Activated naive CD8-positive, alpha-beta T cell treated with anti-CD3 and anti-CD28 coated beads for 36 hours (primary cell): ENCODE results near the gene CITED2. TPM values are rescaled to one million over a fixed set of nuclear protein-coding genes. Genes with fewer than 3 reads are reported as not detected.
"Not testable (repeated sequence)": the region's sequence is repeated elsewhere in the genome, so short reads cannot be mapped to it uniquely, and the experiment has no call there.

Experiments
- DNase-seq: peaks from one replicate; pipeline ENCODE4 v3.0.0; 2021
- H3K27ac Mint-ChIP-seq: one replicate; pipeline ENCODE4 v1.8.0; 2022; ENCODE audit warnings: mild to moderate bottlenecking, moderate library complexity, mixed read lengths
- H3K27me3 Mint-ChIP-seq: one replicate; pipeline ENCODE4 v1.8.0; 2022; ENCODE audit warnings: mild to moderate bottlenecking, mixed read lengths
- H3K36me3 Mint-ChIP-seq: one replicate; pipeline ENCODE4 v1.8.0; 2021; ENCODE audit warnings: mild to moderate bottlenecking, mixed read lengths
- H3K4me1 Mint-ChIP-seq: one replicate; pipeline ENCODE4 v1.8.0; 2021; ENCODE audit warnings: mixed read lengths
- H3K4me3 Mint-ChIP-seq: one replicate; pipeline ENCODE4 v1.8.0; 2022; ENCODE audit warnings: mild to moderate bottlenecking, moderate library complexity, mixed read lengths
- H3K9me3 Mint-ChIP-seq: one replicate; pipeline ENCODE4 v1.8.0; 2022; ENCODE audit warnings: mixed read lengths
- total RNA-seq, 2 experiments: library from RNA; stranded (reverse); gene quantifications; one replicate each; pipeline ENCODE4 v1.2.3, GENCODE V29; 2021

CITED2 gene, protein sequence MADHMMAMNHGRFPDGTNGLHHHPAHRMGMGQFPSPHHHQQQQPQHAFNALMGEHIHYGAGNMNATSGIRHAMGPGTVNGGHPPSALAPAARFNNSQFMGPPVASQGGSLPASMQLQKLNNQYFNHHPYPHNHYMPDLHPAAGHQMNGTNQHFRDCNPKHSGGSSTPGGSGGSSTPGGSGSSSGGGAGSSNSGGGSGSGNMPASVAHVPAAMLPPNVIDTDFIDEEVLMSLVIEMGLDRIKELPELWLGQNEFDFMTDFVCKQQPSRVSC
- 10 to 100 TPM; 28.4 to 28.5 TPM for total RNA-seq

DNA sequence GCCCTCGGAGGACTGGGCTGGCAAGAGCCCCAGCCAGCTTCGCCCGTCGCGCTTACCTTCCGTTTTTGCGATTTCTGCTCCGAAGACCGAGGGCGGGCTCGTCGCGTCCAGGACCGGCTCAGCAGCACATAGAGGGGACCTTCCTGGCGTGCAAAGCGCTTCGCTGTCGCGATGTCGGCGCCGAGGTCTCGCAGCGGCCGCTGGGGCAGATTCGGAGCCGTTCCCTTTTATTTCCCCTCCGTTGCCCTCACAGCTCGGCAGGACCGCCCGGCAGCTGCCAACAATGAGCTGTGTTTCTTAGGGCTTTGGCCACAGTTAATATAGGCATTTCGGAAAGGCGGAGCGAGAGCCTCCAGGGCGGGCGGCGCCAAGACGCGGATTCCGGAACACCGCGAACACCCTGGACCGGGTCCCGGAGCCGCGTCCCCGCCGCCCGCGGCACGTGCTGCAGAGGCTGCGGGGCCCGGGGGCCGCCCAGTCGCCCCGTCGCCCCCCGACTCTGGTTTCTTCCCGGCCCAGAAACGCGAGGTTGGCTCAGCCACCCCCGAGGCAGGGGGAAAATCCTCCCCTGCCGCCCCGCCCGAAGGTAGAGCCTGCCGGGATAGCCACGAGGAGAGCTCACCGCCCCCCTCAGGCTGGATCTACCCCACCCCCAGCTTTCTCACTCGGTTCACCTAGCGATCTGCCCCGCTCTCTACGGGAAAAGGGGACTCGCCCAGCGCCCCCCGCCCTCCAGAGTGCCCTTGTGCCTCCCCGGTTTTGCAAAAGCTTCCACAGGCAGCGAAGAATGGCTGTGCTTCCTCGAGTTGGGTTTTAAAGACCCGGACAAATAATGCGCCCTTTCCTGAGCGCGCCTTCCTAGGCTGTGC, at the start of gene CITED2:
Gene CITED2 (minus strand): TSS at position 292 of the 869 bp plus-strand sequence. CDS start 704 bp downstream, outside the sequence.
- peaks cover 11% of the 10 kb centered on the region for H3K36me3 Mint-ChIP-seq

DNA sequence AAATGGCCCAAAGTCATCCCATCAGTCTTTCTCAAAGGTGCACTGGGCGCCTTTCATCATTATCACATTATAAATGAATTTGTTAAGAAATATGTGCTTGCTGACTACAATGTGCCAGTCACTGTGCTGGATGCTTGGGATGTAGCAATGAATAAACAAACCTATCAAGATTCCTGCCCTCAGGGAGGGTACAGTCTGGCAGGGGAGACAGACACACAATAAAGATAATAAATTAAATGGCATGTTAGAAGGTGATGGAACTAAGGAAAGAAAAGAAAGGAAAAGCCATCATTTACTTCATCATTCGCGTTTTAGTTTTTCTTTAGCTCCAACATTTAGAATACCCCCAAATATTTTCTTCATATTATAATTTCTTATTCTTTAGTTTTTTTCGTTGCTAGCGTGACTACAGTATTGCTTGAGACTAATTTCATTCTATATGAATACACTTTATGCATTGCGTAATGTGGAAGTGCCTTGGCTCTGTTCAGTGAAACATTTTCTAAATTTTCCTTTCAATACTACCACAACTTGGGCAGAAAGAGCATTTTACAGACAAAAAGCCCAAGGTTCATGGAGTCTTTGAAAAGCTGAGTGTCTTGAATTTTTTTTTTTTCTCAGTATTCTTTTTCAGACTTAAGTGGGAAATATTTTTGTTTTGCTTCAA, 48.7 kb upstream of the CITED2 start:
- DNase-seq = no peak
- no peak overlapping the region for H3K4me3 Mint-ChIP-seq
- H3K9me3 Mint-ChIP-seq = no peaks in the 10 kb centered on the region
- H3K27ac Mint-ChIP-seq = no peak overlapping the region
- no peaks in the 10 kb centered on the region for H3K4me1 Mint-ChIP-seq
- H3K27me3 Mint-ChIP-seq = peaks cover 9% of the 10 kb centered on the region
- H3K36me3 Mint-ChIP-seq = no peaks in the 10 kb centered on the region

More for the DNA sequence above, at the start of gene CITED2:
- H3K4me1 Mint-ChIP-seq = peaks cover 45% of the 10 kb centered on the region
- DNase-seq = peak; percentile 90
- no peaks in the 10 kb centered on the region for H3K9me3 Mint-ChIP-seq
- H3K27me3 Mint-ChIP-seq = no peaks in the 10 kb centered on the region
- peak within 1 kb of the TSS; percentile 99 for H3K27ac Mint-ChIP-seq
- peak within 1 kb of the TSS; percentile 99 for H3K4me3 Mint-ChIP-seq

DNA sequence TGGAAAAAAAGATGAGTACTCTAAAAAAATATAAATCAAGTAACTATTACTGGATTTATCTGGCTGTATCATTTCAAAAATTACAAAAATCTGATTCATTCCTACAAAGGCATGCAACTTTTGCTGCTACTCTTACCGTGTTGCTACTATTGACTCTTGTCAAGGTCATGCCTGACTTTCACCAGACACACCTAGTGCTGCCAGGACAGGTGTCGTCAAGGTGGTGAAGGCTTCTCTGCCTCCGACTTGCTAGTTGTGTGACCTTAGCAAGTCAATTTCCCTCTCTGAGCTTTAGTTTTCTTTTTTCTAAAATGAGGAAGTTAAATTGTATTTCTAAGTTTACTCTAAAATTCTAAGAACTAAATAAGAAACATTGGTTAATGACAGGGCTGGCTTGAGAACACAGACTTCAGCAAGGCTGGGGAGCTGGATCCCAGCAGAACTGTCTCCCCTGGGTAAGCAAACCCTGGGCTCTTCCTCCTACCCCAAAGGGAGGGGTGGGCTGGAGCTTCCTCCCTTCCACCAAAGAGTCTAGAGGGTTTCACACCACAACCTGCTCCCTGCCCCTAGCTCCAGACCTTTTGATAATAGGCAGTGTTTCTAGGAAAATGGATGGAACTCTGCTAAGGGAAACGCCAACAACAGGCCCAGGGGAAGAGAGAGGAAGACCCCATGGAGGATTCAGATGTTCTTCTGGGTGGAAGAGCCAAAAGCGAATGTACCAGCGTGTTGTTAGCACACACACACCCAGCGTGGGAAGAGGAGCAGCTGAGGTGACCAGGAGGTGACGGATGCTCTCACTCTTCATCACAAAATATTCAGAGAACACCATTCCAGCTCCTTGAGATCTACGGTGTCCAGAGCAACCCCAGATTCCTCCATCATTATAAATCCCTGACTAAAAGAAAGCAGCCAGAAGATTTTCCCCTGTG, 47.9 kb upstream of the CITED2 start:
- Mint-ChIP-seq H3K4me3 (no peak overlapping the region), H3K27me3 (peaks cover 9% of the 10 kb centered on the region), H3K27ac (no peak overlapping the region), H3K4me1 (no peaks in the 10 kb centered on the region), H3K9me3 (no peaks in the 10 kb centered on the region), H3K36me3 (no peaks in the 10 kb centered on the region)
- DNase-seq = no peak

DNA sequence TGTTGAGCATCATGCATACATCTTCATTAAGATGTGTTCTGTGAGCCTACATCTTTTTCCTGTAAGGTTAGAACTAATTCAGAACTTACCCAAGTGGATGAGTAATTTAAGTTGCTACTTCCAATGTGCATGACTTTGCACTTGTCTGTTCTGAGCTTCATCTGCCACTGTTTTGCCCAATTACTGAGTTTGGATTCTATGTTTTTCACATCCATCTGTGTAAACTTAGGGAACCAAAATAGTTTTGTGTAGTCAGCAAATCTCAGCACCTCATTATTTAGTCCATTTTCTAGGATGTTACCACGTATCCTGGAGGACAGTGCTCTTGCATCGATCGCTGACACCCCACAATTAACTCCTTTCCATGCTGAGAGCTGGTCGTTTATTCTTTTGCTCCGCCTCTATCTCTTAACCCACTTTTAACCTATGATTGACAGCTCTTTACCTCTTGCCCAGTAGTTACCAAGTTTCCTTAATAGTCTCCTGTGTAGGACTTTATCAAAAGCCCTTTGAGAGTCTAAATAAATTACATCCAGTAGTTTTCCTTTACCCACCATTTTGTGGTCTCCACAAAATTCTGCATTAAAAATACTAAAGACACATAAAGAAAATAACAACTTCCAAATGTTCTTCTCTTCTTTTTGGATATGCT, 44.2 kb upstream of the CITED2 start:
- Mint-ChIP-seq H3K36me3 (no peaks in the 10 kb centered on the region), H3K4me1 (no peaks in the 10 kb centered on the region), H3K27ac (no peak overlapping the region), H3K4me3 (no peak overlapping the region), H3K9me3 (no peaks in the 10 kb centered on the region), H3K27me3 (peaks cover 9% of the 10 kb centered on the region)
- no peak for DNase-seq

DNA sequence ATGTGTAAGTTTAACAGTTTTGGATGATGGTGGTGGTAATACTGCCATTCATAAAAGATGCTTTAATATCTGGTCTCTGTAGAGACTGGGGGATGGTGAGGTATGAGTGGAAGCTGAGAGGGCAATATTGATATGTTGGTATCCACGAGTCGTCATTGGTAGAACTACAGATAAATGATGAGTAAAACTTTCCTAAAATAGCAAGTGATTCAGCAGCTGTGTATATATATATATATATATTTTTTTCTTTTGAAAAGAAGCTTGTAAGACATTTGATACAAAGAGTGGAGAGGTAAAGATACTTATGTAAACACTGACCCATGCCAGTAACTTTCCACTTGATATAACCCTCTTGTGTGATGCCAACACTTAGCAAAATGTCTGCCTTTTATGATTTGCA, 41.7 kb upstream of the CITED2 start:
- H3K36me3 Mint-ChIP-seq = no peaks in the 10 kb centered on the region
- no peak overlapping the region for H3K4me3 Mint-ChIP-seq
- H3K4me1 Mint-ChIP-seq = no peaks in the 10 kb centered on the region
- peaks cover 9% of the 10 kb centered on the region for H3K27me3 Mint-ChIP-seq
- no peak for DNase-seq
- no peaks in the 10 kb centered on the region for H3K9me3 Mint-ChIP-seq
- H3K27ac Mint-ChIP-seq = no peak overlapping the region

DNA sequence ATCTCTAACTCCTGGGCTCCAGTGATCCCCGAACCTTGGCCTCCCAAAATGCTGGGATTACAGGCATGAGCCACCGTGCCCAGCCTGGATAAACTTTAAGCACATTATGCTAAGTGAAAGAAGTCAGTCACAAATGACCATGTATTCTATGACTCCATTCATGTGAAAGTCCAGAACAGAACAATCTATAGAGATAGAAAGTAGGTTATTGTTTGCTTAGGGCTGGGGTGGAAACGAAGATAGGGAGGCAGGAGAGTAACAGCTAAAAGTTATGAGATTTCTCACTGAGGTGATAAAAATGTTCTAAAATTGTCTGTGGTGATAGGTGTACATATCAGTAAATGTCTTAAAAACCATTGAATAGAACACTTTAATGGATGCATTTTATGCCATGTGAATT, 40.9 kb upstream of the CITED2 start:
- no peak overlapping the region for H3K4me3 Mint-ChIP-seq
- H3K4me1 Mint-ChIP-seq = no peaks in the 10 kb centered on the region
- no peak overlapping the region for H3K27ac Mint-ChIP-seq
- H3K9me3 Mint-ChIP-seq = no peaks in the 10 kb centered on the region
- no peaks in the 10 kb centered on the region for H3K36me3 Mint-ChIP-seq
- DNase-seq = no peak
- H3K27me3 Mint-ChIP-seq = peaks cover 9% of the 10 kb centered on the region

DNA sequence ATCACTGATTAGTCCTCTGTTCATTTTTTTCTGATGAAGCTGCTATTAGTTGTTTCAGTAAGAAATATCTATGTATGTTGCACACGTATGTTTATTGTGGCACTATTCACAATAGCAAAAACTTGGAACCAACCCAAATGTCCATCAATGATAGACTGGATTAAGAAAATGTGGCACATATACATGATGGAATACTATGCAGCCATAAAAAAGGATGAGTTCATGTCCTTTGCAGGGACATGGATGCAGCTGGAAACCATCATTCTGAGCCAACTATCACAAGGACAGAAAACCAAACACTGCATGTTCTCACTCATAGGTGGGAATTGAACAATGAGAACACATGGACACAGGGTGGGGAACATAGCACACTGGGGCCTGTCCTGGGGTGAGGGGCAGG, 37.7 kb upstream of the CITED2 start:
- not testable (repeated sequence) for H3K36me3 Mint-ChIP-seq, H3K4me3 Mint-ChIP-seq, H3K9me3 Mint-ChIP-seq, H3K4me1 Mint-ChIP-seq, H3K27ac Mint-ChIP-seq, DNase-seq, H3K27me3 Mint-ChIP-seq

DNA sequence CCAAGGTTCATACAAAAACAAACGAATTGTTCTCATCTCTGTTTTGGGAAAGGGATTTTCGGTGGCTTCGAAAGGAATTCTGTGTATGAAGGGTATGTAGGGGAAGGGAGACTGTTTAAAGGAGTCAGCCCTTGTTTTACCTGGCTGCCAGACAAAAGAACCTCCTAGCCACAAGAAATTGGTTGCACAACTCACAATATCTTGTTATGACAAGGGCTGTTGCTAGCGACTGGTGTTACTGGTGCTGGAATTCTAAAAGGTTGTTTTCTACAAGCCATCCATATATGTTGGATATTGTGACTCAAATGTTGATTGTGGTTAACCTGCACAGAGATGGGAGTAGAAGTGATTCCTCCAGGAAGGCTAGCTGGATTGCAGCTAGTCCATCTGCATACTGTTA, 34.6 kb upstream of the CITED2 start:
- Mint-ChIP-seq H3K4me3 (no peak overlapping the region), H3K4me1 (no peaks in the 10 kb centered on the region), H3K27ac (no peak overlapping the region), H3K9me3 (no peaks in the 10 kb centered on the region), H3K36me3 (no peaks in the 10 kb centered on the region), H3K27me3 (no peaks in the 10 kb centered on the region)
- DNase-seq = no peak

DNA sequence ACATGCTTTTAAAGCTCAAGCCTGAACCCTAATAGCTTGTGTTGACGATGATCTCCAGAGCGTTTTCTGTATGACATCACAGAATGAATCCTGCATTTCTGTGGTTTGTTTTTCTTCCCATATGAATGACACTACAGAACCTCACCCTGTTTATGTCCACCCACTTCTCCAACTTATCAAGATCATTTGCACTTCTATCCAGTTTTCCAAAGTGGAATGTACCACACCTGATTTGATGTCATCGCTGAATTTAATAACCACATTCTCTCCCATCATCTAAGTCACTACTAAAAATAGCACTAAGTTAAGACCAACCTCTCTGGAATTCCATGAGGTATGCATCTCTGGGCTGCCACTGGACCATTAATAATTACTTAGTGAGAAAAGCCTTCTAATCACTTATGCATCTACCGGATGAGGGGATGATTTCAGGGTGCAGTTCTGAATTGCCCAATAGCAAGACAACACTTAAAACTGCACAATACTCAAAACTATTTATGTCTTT, 33.3 kb upstream of the CITED2 start:
- no peaks in the 10 kb centered on the region for H3K4me1 Mint-ChIP-seq

DNA sequence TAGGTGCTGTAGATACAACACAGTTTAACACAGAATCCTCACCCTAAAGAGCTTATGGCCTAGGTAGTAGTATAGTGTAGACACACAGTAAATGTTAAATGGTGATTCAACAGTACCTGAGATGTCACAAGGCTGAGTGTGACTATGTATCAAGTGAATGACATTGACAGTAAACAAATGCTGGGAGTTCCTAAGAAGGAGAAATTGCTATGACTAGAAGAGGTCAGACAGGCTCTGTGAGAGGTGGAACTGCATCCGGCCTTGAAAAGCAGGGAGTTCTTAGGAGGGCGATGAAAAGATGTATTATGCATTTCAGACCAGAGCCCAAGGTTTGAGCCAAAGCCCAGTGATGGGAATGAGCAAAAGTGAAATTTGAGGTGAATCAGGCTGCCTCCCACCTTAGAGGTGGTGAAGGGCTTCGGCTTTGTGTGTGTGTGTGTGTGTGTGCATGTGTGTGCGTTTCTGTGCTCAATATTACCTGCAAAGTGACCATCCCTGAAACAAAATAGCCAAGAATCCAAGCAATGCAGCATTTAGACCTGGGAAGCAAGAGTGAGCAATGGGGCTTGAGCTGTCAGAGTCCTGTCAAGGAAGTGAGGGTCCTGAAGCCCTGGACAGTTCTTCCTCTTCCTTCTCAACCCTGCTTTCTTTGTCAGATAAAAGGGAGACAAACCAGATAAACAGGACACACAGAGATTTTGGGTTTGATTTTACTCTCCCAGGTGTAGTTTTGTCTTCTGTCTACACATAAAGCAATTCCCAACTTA, 32.3 kb upstream of the CITED2 start:
- Mint-ChIP-seq H3K4me3 (no peak overlapping the region), H3K36me3 (no peaks in the 10 kb centered on the region), H3K9me3 (no peaks in the 10 kb centered on the region), H3K27ac (no peak overlapping the region), H3K27me3 (no peaks in the 10 kb centered on the region), H3K4me1 (no peaks in the 10 kb centered on the region)
- DNase-seq = no peak

More for the DNA sequence above, 33.3 kb upstream of the CITED2 start:
- Mint-ChIP-seq H3K27ac (no peak overlapping the region), H3K9me3 (no peaks in the 10 kb centered on the region), H3K27me3 (no peaks in the 10 kb centered on the region), H3K4me3 (no peak overlapping the region), H3K36me3 (no peaks in the 10 kb centered on the region)
- no peak for DNase-seq

DNA sequence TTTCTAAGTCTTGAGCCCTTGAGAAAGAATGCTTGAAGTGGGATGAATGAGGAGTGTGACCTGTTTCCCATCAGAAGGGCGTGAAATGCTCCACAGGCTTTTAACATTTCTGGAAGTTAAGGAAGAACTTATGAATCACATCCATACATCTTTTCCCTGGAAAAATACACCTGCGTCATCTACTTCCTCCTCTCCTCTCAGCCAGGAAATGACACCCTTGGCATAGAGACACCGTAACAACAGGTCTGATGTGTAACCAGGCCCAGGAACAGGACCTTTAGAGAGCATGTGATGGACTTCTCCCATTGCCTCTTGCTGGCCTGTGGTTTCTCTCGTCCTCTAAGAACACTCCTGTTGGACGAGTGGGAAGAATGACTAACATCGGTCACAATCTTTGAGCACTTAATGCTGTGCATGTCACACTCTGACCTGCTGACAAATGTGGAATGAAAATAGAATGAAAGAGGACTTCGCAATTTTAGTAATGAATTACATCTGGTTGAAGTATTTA, 28.5 kb upstream of the CITED2 start:
- no peak for DNase-seq
- no peak overlapping the region for H3K27ac Mint-ChIP-seq
- H3K4me3 Mint-ChIP-seq = no peak overlapping the region
- peaks cover 3% of the 10 kb centered on the region for H3K27me3 Mint-ChIP-seq
- no peaks in the 10 kb centered on the region for H3K9me3 Mint-ChIP-seq
- no peaks in the 10 kb centered on the region for H3K4me1 Mint-ChIP-seq
- H3K36me3 Mint-ChIP-seq = no peaks in the 10 kb centered on the region

DNA sequence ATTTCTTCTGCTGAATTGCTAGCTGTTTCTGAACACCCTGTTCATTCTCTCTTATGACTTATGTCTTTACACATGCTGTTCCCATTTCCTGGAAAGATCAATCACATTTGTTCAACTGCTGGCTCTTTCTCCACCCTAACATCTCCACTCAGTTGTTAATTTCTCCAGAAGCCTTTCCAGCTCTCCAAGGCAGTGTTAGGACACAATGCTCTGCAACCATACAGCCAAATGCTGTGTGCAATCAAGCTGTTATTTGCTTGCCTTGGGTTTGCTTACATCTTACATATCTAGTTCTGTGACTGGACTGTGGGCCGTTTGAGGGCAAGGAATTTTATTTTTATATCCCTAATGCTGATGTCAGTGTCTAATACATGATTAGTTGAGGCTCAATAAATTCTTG, 24.2 kb upstream of the CITED2 start:
- Mint-ChIP-seq H3K27ac (no peak overlapping the region), H3K4me1 (no peaks in the 10 kb centered on the region), H3K27me3 (peaks cover 3% of the 10 kb centered on the region), H3K4me3 (no peak overlapping the region), H3K9me3 (no peaks in the 10 kb centered on the region), H3K36me3 (no peaks in the 10 kb centered on the region)
- no peak for DNase-seq

DNA sequence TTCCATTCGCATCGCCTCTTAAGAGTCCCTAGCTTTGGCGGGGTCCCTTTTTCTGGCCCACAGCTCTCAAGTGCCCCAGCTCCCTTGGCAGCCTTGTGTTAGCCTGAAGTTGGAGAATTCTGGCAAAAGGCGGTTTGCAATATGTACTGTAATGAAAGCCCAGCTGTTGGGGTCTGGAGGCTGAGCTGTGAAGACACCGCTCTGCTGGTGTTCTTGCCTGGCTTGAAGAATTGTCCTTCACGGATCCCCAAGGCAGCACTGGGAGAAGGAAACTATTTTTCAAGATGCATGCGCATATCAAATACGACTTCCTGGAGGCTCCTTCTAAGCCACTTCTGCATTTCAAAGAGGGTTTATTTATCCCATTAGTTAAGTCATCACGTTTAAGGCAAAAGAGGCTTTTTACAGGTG, 21.4 kb upstream of the CITED2 start:
- Mint-ChIP-seq H3K27me3 (peaks cover 3% of the 10 kb centered on the region), H3K9me3 (no peaks in the 10 kb centered on the region), H3K36me3 (no peaks in the 10 kb centered on the region), H3K27ac (no peak overlapping the region), H3K4me3 (no peak overlapping the region), H3K4me1 (no peaks in the 10 kb centered on the region)
- no peak for DNase-seq
